ENCODE measurements around the gene MTG1.
"Not testable (repeated sequence)": the region's sequence is repeated elsewhere in the genome, so short reads cannot be mapped to it uniquely, and the experiment has no call there.

GRCh38 chr10:133376183-133376582 lies 17.8 kb upstream of the MTG1 start:
- not testable (repeated sequence) for TF ChIP-seq CTCF (optimal IDR thresholded peaks at IDR 0.05 in 1 of 3, IDR thresholded peaks at IDR 0.05 in 1 of 3, conservative IDR thresholded peaks at IDR 0.05 in 1 of 3; ENCODE audit: extremely low read depth in 1 of 3, insufficient read depth in 2 of 3, low read length in 3 of 3); EZH2 (IDR thresholded peaks at IDR 0.05; ENCODE audit: low read length)

Measured in keratinocyte (primary cell).